HT1080 (cell line): ENCODE measurements around the gene RAPGEFL1. TPM values are rescaled to one million over a fixed set of nuclear protein-coding genes. Genes with fewer than 3 reads are reported as not detected.
"Not testable (repeated sequence)": the region's sequence is repeated elsewhere in the genome, so short reads cannot be mapped to it uniquely, and the experiment has no call there.

ENCODE experiments used
- DNase-seq: peaks from one replicate; pipeline ENCODE4 v3.0.0-alpha.2; 2015; ENCODE audit warnings: low read depth
- total RNA-seq: library from RNA; depleted of rRNA; stranded (reverse); fragments of >200 nt; shearing (Covaris generic); gene quantifications from 2 replicates; pipeline ENCODE4 v1.2.3, GENCODE V29; 2014

Gene RAPGEFL1
- total RNA-seq, 1 experiment from 2014 or later: 1.6 TPM

GRCh38 chr17:40203131-40203530 is 25.9 kb downstream of the RAPGEFL1 start:
- DNase-seq: no peak

- DNase-seq: not testable (repeated sequence)
Measured at GRCh38 chr17:40206193-40206592, 28.9 kb downstream of the RAPGEFL1 start.

GRCh38 chr17:40209404-40210093 is 32.3 kb downstream of the RAPGEFL1 start:
- no peak for DNase-seq

GRCh38 chr17:40213914-40214313 is 36.6 kb downstream of the RAPGEFL1 start:
- not testable (repeated sequence) for DNase-seq

GRCh38 chr17:40218006-40218739 is 40.9 kb downstream of the RAPGEFL1 start:
- no peak for DNase-seq

- DNase-seq: peak; percentile 94
Measured at GRCh38 chr17:40218740-40219593, 41.7 kb downstream of the RAPGEFL1 start, which contains the start of gene WIPF2. TSS of gene WIPF2 (plus strand) at chr17:40219304. CDS start at chr17:40256460, 37,156 bp downstream.

GRCh38 chr17:40219594-40220338 is 42.5 kb downstream of the RAPGEFL1 start:
- peak; percentile 62 for DNase-seq

GRCh38 chr17:40224718-40225550 is 47.7 kb downstream of the RAPGEFL1 start:
- DNase-seq: no peak

GRCh38 chr17:40229146-40229545 is 51.9 kb downstream of the RAPGEFL1 start:
- not testable (repeated sequence) for DNase-seq

- DNase-seq: no peak
Measured at GRCh38 chr17:40230670-40231069, 53.4 kb downstream of the RAPGEFL1 start.

- DNase-seq: not testable (repeated sequence)
Measured at GRCh38 chr17:40231928-40232327, 54.7 kb downstream of the RAPGEFL1 start.

GRCh38 chr17:40241252-40241834 is 64.1 kb downstream of the RAPGEFL1 start:
- DNase-seq: no peak

- DNase-seq: no peak
Measured at GRCh38 chr17:40242774-40243173, 65.5 kb downstream of the RAPGEFL1 start.

GRCh38 chr17:40243761-40244160 is 66.5 kb downstream of the RAPGEFL1 start:
- DNase-seq: no peak

- DNase-seq: no peak
Measured at GRCh38 chr17:40244255-40244654, 67.0 kb downstream of the RAPGEFL1 start.
